Mononuclear cell (primary cell): ENCODE measurements around the gene SPCS2. TPM values are rescaled to one million over a fixed set of nuclear protein-coding genes. Genes with fewer than 3 reads are reported as not detected.
"Not testable (repeated sequence)": the region's sequence is repeated elsewhere in the genome, so short reads cannot be mapped to it uniquely, and the experiment has no call there.

Experiments
- H3K27me3 ChIP-seq: 2 replicates; pipeline ENCODE4 v1.6.0; 2011; ENCODE audit warnings: low read length, control low read depth; ENCODE audit not compliant: insufficient read depth
- H3K4me1 ChIP-seq: 2 replicates; pipeline ENCODE4 v1.5.1; 2011; ENCODE audit warnings: mild to moderate bottlenecking, low read length, control low read depth; ENCODE audit not compliant: insufficient read depth
- H3K4me3 ChIP-seq: 2 replicates; pipeline ENCODE4 v1.5.1; 2011; ENCODE audit warnings: mild to moderate bottlenecking, low read length, moderate library complexity
- H3K9me3 ChIP-seq: 2 replicates; pipeline ENCODE4 v1.5.1; 2011; ENCODE audit warnings: low read depth, mild to moderate bottlenecking, control low read depth, low read length
- total RNA-seq: library from RNA; depleted of rRNA; stranded (reverse); fragments of >200 nt; gene quantifications from one replicate; pipeline ENCODE4 v1.2.3, GENCODE V29; 2012

SPCS2 gene
- total RNA-seq, 1 donor = 33.9 TPM

DNA sequence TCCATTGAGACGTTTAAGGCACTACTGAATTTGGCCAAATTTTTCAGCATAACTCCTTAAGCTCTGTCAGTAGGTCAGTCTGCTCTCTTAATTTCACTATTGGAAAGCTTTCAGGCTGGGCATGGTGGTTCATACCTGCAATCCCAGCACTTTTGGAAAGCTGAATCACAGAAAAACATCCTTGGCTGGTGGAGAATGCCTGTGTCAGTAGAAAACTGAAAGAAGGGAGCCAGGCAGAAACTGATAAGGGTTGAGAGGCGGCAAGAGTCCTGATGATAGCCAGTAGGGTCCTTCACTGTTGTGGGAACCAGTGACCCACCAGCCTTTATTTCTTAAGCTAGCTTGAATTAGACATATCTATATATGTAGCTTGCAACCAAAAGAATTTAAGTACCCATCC is 62.3 kb downstream of the SPCS2 start:
- no peaks in the 10 kb centered on the region for H3K27me3 ChIP-seq
- no peaks in the 10 kb centered on the region for H3K4me1 ChIP-seq

DNA sequence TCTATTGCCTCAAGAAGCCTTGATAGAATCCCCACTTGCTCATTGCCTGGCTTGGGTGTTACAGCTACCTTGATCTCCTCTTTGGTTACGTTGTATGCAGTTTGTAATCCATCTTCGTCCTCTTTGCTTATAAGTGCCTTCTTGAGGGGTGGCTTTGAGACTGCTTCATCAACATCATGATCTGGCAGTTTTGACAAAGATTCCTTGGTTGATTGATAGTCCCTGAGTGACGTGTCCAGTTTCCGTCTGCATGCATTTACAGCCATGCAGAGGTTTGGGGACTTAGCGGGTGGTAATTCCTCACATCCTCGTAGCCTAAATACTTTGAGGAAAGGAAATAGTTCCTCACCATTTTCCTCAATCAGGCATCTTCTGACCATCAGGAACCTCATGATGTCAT is 62.8 kb downstream of the SPCS2 start:
- H3K4me3 ChIP-seq = no peak overlapping the region
- no peaks in the 10 kb centered on the region for H3K27me3 ChIP-seq
- no peaks in the 10 kb centered on the region for H3K9me3 ChIP-seq
- H3K4me1 ChIP-seq = no peaks in the 10 kb centered on the region

More for the DNA sequence above, 62.3 kb downstream of the SPCS2 start:
- H3K4me3 ChIP-seq = no peak overlapping the region
- H3K9me3 ChIP-seq = no peaks in the 10 kb centered on the region

- Histone ChIP-seq H3K9me3 (no peaks in the 10 kb centered on the region), H3K27me3 (no peaks in the 10 kb centered on the region), H3K4me1 (no peaks in the 10 kb centered on the region), H3K4me3 (no peak overlapping the region)
Measured at GRCh38 chr11:75013051-75013450, 64.0 kb downstream of the SPCS2 start.

- Histone ChIP-seq H3K4me1 (no peaks in the 10 kb centered on the region), H3K4me3 (no peak overlapping the region), H3K27me3 (no peaks in the 10 kb centered on the region), H3K9me3 (no peaks in the 10 kb centered on the region)
Measured at GRCh38 chr11:75014129-75014528, 65.1 kb downstream of the SPCS2 start.

- H3K4me3 ChIP-seq, H3K27me3 ChIP-seq, H3K4me1 ChIP-seq, H3K9me3 ChIP-seq: not testable (repeated sequence)
Measured at GRCh38 chr11:75019200-75019599, 70.1 kb downstream of the SPCS2 start.

DNA sequence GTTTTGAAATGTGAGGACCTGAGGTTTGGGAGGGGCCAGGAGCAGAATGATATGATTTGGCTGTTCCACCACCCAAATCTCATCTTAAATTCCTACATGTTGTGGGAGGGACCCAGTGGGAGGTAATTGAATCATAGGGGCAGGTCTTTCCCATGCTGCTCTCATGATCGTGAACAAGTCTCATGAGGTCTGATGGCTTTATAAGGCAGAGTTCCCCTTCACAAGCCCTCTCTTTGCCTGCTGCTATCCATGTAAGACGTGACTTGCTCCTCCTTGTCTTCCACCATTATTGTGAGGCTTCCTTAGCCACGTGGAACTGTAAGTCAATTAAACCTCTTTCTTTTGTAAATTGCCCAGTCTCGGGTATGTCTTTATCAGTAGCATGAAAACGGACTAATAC is 71.3 kb downstream of the SPCS2 start:
- not testable (repeated sequence) for H3K4me3 ChIP-seq, H3K4me1 ChIP-seq, H3K27me3 ChIP-seq, H3K9me3 ChIP-seq

GRCh38 chr11:75022296-75022695 is 73.2 kb downstream of the SPCS2 start:
- Histone ChIP-seq H3K4me1 (no peaks in the 10 kb centered on the region), H3K4me3 (no peak overlapping the region), H3K9me3 (no peaks in the 10 kb centered on the region), H3K27me3 (no peaks in the 10 kb centered on the region)

GRCh38 chr11:75022759-75023396 is 73.8 kb downstream of the SPCS2 start:
- H3K4me1 ChIP-seq = no peaks in the 10 kb centered on the region
- no peaks in the 10 kb centered on the region for H3K9me3 ChIP-seq
- no peaks in the 10 kb centered on the region for H3K27me3 ChIP-seq
- no peak overlapping the region for H3K4me3 ChIP-seq

- Histone ChIP-seq H3K4me1 (no peaks in the 10 kb centered on the region), H3K4me3 (no peak overlapping the region), H3K9me3 (no peaks in the 10 kb centered on the region), H3K27me3 (no peaks in the 10 kb centered on the region)
Measured at GRCh38 chr11:75023446-75024067, 74.5 kb downstream of the SPCS2 start.

DNA sequence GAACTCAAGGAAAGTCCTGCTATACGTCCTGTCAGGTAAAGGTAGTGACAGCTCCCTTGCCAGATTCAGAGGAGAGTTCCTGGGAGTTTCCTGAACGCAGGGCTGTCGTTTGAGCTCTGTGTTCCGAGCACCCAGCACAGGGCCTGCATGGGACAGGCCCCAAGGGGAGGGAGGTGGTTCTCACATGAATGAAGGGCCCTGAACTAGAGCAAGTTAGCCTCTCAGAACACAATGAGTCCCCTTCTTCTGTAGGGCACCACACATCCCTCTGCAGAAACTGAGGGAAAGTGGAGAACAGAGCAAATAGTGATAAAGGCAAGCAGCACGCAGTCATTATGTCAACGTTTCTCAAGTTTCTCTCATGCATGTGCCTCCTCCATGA is 75.0 kb downstream of the SPCS2 start:
- no peaks in the 10 kb centered on the region for H3K9me3 ChIP-seq
- no peak overlapping the region for H3K4me3 ChIP-seq
- no peaks in the 10 kb centered on the region for H3K27me3 ChIP-seq
- no peaks in the 10 kb centered on the region for H3K4me1 ChIP-seq

DNA sequence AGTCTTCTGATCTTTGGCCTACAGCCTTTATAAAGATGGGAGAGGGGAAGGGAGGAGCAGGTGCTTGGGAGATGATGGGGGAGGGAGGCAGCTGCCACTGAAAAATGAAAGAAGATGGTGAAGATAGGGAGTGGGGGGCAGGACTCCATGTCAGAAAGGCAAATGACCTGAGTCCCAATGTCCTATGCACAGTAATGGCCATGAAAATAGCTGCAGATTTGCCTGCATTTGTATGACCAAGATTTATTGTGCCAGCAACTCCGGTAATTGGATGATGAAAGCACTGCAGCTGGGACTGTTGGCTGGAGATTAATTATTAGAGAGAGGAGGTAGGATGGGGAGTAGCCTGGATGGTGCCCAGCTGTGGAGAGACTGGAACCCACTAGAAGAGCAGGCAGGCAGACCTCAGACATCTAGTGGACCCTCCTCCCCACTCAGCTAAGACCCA is 75.7 kb downstream of the SPCS2 start:
- Histone ChIP-seq H3K4me3 (no peak overlapping the region), H3K9me3 (no peaks in the 10 kb centered on the region), H3K4me1 (no peaks in the 10 kb centered on the region), H3K27me3 (no peaks in the 10 kb centered on the region)

DNA sequence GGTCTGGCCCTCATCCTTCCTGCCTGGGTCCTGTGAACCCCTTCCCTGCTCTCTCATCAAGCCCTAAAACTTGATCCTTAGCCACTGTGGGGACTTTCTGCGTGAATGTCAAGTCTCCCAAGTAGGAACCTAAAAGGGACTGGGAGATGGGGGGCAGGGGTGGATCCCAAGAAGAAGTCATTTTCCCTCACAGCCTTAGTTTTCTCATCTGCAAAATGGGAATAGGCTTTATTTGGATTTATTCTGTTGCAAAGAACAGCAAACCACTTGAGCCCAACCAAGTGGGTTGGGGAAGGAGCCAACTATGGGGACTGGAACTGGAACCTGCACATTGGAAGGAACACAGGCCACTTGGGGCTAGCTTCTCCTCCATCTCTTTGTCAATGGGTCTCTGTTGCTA is 76.5 kb downstream of the SPCS2 start:
- Histone ChIP-seq H3K9me3 (no peaks in the 10 kb centered on the region), H3K27me3 (no peaks in the 10 kb centered on the region), H3K4me3 (no peak overlapping the region), H3K4me1 (no peaks in the 10 kb centered on the region)

GRCh38 chr11:75028321-75028720 is 79.3 kb downstream of the SPCS2 start:
- Histone ChIP-seq H3K4me3 (no peak overlapping the region), H3K4me1 (no peaks in the 10 kb centered on the region), H3K27me3 (no peaks in the 10 kb centered on the region), H3K9me3 (no peaks in the 10 kb centered on the region)
